ENCODE data around the gene ZC3H7A. TPM values are rescaled to one million over a fixed set of nuclear protein-coding genes. Genes with fewer than 3 reads are reported as not detected.

Gene ZC3H7A
- total and polyA plus RNA-seq, 9 of the 15 experiments (the other 6 are each of a cell fraction or from before 2014, with no cell fraction given): 19.8 to 49.1 (median 28.2) TPM

DNA sequence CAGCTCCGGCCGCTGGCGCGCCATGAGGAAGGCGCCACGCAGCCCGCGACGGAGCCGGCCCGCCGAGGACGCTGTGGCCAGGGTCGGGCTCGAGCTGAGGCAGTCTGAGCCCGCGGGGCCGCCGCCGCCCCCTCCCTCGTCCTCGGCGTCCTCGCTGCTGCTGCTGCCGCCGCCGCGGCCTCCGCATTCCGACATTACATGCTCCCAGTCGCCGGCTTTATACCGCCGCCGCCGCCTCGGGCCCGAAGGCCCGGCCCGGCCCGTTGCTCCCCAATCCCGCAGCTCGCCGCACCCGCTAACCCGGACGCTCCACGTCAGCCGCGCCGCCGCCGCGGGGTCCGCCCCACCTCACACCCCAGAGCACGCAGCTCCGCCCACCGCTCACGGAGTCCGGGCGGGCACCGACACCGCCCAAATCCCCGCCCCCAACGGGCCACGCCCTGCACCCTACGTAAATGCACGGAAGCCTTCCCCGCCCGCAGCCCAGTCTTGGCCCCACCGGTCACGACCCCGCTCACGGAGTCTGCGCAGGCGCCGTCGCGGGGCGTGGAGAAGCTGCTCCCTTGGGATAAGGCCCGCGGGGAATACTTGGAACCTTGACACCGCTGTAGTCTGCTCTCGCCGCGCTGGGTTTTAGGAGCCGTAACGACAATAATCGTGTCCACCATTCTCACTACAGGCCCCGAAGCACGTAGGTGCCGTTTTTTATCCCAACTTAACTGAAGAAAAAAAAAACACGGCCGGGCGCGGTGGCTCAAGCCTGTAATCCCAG lies 54.3 kb downstream of the ZC3H7A start, which contains the start of gene TXNDC11 (continued):
- TF ChIP-seq, protein P1, sequence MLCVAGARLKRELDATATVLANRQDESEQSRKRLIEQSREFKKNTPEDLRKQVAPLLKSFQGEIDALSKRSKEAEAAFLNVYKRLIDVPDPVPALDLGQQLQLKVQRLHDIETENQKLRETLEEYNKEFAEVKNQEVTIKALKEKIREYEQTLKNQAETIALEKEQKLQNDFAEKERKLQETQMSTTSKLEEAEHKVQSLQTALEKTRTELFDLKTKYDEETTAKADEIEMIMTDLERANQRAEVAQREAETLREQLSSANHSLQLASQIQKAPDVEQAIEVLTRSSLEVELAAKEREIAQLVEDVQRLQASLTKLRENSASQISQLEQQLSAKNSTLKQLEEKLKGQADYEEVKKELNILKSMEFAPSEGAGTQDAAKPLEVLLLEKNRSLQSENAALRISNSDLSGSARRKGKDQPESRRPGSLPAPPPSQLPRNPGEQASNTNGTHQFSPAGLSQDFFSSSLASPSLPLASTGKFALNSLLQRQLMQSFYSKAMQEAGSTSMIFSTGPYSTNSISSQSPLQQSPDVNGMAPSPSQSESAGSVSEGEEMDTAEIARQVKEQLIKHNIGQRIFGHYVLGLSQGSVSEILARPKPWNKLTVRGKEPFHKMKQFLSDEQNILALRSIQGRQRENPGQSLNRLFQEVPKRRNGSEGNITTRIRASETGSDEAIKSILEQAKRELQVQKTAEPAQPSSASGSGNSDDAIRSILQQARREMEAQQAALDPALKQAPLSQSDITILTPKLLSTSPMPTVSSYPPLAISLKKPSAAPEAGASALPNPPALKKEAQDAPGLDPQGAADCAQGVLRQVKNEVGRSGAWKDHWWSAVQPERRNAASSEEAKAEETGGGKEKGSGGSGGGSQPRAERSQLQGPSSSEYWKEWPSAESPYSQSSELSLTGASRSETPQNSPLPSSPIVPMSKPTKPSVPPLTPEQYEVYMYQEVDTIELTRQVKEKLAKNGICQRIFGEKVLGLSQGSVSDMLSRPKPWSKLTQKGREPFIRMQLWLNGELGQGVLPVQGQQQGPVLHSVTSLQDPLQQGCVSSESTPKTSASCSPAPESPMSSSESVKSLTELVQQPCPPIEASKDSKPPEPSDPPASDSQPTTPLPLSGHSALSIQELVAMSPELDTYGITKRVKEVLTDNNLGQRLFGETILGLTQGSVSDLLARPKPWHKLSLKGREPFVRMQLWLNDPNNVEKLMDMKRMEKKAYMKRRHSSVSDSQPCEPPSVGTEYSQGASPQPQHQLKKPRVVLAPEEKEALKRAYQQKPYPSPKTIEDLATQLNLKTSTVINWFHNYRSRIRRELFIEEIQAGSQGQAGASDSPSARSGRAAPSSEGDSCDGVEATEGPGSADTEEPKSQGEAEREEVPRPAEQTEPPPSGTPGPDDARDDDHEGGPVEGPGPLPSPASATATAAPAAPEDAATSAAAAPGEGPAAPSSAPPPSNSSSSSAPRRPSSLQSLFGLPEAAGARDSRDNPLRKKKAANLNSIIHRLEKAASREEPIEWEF (CRISPR knock-in tag; IDR thresholded peaks at IDR 0.05): no peak
- TF ChIP-seq BCOR (IDR thresholded peaks at IDR 0.05) (no peak), TGIF2 (CRISPR knock-in tag; IDR thresholded peaks at IDR 0.05) (0 out of 2 replicates have a peak, but pooled peaks have one; percentile 62), FOSL1 (tag; conservative IDR thresholded peaks at IDR 0.05) (no peak; the same call in 1 of the 2 replicates), SMARCC2 (IDR thresholded peaks at IDR 0.05; ENCODE audit: low read depth) (no peak), RAD51 (IDR thresholded peaks at IDR 0.05; ENCODE audit: borderline replicate concordance, low read depth) (no peak), ZNF354B (CRISPR knock-in tag; IDR thresholded peaks at IDR 0.05) (no peak), SRSF7 (optimal IDR thresholded peaks at IDR 0.05; ENCODE audit: low read depth, low read length) (no peak), ERF (CRISPR knock-in tag; IDR thresholded peaks at IDR 0.05) (0 out of 2 replicates have a peak, but pooled peaks have one; percentile 49), ZNF175 (CRISPR knock-in tag; IDR thresholded peaks at IDR 0.05; ENCODE audit: low read depth) (no peak; the same call in 1 of the 2 replicates), PHF20 (IDR thresholded peaks at IDR 0.05; ENCODE audit: partially characterized antibody) (no peak), TEAD2 (tag; IDR thresholded peaks at IDR 0.05) (no peak), HDAC6 (IDR thresholded peaks at IDR 0.05; ENCODE audit: low read depth, low read length) (no peak)
- TF ChIP-seq, protein P2, sequence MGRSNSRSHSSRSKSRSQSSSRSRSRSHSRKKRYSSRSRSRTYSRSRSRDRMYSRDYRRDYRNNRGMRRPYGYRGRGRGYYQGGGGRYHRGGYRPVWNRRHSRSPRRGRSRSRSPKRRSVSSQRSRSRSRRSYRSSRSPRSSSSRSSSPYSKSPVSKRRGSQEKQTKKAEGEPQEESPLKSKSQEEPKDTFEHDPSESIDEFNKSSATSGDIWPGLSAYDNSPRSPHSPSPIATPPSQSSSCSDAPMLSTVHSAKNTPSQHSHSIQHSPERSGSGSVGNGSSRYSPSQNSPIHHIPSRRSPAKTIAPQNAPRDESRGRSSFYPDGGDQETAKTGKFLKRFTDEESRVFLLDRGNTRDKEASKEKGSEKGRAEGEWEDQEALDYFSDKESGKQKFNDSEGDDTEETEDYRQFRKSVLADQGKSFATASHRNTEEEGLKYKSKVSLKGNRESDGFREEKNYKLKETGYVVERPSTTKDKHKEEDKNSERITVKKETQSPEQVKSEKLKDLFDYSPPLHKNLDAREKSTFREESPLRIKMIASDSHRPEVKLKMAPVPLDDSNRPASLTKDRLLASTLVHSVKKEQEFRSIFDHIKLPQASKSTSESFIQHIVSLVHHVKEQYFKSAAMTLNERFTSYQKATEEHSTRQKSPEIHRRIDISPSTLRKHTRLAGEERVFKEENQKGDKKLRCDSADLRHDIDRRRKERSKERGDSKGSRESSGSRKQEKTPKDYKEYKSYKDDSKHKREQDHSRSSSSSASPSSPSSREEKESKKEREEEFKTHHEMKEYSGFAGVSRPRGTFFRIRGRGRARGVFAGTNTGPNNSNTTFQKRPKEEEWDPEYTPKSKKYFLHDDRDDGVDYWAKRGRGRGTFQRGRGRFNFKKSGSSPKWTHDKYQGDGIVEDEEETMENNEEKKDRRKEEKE (IDR thresholded peaks at IDR 0.05; ENCODE audit: borderline replicate concordance in 1 of 2, control insufficient read depth in 1 of 2, low read depth in 2 of 2, low read length in 1 of 2): no peak
- TF ChIP-seq, protein P3, sequence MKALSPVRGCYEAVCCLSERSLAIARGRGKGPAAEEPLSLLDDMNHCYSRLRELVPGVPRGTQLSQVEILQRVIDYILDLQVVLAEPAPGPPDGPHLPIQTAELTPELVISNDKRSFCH (CRISPR knock-in tag; IDR thresholded peaks at IDR 0.05): no peak
- TF ChIP-seq, protein P3 (tag; IDR thresholded peaks at IDR 0.05): peak; percentile 75; the same call in 1 of the 2 replicates
